Activated CD4-positive, alpha-beta T cell treated with anti-CD3 and anti-CD28 coated beads, Interleukin-2, amount 50 U/mL, for 16 hours (primary cell): ENCODE data around the gene CUL4A.
"Not testable (repeated sequence)": the region's sequence is repeated elsewhere in the genome, so short reads cannot be mapped to it uniquely, and the experiment has no call there.

Source experiments
- DNase-seq: peaks from one replicate; pipeline ENCODE4 v3.0.0-alpha.2; 2020

CUL4A gene

DNA sequence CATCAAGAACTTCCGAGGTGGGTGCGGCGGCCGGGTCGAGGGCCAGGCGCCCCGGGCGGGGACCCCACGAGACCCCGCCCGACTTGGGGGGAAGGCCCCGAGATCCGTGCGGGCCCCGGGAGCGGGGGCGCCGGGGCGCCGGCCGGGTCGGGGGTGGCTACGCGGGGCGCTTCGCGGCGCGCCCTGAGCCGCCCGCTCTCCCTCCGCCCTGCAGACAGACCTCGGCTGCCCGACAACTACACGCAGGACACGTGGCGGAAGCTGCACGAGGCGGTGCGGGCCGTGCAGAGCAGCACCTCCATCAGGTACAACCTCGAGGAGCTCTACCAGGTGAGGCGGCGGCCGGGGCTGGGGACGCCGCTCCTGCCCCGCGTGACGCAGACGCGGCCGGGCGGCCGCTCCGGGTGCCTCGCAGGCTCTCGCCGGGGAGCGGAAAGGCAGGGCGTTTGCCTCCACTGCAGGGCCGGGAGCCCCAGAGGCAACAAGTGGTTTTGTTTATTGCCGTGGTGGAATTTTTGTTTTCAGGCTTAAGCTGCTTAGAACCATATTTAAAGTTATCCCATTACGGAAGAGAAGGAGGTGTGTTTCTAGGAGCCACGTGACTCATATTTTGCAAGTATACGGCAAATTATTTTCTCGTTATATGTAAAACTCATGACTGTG is 477 bp downstream of the CUL4A start:
- DNase-seq: peak; percentile 75

DNA sequence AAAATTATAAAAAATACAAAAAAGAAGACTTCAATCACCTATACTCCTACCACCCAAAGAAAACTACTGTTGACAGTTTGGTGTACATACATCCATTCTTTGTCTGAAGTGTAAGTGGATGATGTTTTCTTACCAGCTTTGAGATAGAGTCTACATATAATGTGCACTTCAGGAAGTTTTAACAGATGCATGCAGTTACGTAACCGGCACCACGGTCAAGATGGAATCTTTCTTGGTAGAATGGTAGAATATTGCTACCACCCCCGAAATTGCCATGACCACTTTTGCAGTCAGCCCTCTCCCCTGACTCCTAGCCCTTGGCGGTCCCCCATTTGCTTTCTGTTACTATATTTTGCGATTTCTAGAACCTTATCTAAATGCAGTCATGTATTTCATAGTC is 1.4 kb downstream of the CUL4A start:
- no peak for DNase-seq

DNA sequence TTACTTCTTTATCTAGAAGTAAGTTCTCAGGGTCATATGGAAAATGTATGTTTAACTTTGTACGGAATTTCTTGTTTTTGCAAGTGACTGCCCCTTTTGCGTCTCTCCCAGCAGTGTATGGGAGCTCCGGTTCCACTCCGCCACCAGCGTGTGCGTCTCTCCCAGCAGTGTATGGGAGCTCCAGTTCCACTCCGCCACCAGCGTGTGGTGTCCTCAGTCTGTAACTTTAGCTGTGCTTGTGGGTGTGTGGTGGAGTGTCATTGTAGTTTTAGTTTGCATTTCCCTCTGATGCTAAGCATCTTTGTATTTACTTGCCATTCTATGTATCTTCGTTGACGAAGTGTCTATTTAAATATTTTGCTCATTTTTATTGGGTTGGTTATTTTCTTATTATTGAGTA is 2.4 kb downstream of the CUL4A start:
- DNase-seq: no peak

DNA sequence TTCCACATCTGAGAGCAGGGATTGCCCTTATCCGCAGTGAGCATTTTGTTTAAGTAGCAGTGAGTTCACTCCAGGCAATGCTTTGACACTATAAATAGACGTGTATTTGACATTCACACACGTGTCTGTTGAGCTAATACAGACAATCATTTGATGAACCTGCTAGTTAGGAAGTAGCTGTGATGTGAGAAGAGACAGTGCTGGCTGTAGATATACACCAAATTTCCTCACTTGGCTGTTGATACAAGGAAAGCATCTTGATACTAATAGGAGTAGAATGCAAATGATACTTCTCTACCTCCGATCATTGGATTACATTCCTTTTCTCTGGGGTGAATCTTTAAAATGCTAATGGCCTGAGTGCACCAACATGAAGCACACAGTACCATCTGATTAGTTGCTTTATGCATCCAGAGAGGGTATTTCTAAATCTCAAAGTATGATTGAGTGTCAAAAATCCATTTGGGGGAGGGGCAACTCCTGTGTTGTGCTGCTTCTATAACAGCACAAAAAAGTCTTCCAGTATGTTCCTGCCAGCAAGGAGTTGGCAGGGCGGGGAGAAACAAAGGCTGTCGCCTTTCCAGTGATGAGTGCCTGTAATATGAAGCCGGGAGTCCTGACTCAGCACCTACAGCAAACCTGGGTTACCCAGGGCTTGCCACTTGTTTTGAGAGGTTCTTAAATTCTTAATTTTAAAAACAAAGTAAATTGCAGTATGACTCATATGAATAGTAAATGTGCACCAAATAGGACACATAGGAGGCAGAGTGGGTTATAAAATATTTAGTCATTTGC is 7.0 kb downstream of the CUL4A start:
- DNase-seq: peak; percentile 25

DNA sequence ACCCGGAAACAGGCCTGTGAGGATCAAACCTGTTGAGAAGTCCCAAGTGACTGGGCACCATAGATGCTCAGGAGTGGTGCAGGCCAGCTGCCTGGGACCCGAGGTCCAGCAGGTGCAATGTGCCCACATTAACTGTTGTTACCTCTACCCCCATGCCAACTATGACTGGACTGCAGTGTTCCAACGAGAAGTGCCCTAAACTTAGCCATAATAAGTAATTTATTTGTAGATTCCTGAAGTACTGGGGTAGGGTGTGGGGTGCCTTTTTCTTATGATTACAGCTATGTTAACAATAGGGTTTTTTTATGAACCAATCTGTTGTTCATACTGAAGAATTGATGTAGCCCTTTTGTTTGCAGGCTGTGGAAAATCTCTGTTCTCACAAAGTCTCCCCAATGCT is 9.2 kb downstream of the CUL4A start:
- no peak for DNase-seq

DNA sequence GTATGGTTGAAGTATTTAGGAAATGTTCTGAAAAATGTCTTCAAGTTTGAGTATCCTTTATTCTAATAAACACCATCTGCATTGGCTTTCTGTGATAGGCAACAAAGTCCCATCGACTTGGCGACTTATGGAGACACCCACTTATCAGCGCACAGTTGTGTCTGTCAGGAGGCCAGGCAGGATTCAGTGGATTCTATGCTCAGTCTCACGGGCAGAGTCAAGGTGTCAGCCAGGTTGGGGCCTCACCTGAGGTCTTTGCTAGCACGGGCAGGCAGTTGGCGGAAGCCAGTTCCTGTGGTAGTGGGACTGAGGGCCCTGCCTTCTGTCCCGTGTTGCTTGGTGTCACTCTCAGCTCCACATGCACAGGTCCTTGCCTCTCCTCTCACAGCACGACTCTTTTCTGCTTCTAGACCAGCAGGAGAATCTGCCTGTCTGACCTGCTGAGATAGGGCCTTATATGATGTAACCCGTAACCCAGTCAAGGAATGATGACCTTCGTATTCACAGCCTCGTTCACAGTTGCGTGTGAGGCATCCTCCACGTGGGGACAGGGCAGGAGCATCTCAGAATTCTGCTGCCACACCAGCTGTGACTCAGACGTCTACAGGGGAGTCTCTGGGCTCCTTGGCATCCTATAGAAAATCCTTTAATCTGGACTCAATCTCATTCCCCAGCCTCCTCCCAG is 10.0 kb downstream of the CUL4A start:
- DNase-seq: no peak

DNA sequence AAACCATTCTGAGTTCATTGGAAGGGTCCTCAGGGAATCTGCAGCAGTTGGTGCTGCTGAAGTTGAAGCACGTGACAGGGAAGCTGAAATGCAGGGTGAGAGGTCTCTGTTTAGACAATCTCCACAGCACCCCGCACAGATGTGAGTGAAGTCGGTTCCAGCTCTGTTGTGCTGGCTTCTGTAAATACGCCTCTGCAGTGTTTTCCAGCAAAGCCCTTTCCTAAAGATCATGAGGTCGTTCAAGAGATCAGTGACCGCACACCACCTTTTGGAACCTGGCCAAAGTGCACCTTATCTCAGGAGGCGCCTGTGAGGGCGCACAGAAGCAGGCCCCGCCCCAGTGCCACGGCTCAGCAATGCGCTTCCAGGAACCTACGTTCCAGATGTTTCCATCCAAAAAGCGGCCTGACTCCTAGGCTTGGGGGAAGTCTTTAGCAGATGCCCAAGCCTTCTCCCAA is 10.8 kb downstream of the CUL4A start:
- DNase-seq: no peak

DNA sequence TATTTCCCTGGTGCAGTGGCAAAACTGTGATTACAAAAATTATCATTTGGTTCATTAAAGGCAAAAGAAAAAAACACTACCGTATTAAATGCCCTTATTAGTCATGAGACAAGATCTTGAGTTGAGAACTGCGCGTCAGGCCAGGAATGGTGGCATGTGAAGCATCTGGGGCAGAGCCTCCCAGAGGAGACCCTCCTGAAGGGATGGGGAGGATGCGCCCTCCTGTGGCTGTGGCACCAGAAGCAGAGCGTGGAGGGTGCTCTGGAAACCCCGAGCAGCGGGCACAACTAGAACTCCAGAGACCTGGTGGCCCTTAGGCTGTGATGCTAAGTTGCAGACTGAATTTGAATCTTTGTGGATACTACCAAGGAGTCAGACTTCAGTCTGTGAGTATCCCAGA is 11.5 kb downstream of the CUL4A start:
- no peak for DNase-seq

DNA sequence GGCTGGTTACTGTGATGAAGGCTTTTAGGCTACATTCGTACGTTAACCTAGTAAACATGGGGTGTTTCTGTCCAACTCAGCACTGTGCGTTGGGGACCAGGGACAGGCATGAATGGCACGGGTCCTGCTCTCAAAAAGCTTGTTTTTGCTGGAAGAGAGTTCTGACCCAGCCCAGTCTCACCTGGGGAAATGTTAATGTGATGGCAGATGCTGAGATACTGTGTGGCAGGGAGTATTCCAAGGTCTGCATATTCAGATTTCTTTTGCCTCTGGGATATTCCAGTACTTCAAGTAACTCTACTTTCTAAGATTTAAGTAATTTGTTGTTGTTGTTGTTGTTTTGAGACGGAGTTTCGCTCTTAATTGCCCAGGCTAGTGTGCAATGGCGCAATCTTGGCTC is 13.7 kb downstream of the CUL4A start:
- DNase-seq: no peak

DNA sequence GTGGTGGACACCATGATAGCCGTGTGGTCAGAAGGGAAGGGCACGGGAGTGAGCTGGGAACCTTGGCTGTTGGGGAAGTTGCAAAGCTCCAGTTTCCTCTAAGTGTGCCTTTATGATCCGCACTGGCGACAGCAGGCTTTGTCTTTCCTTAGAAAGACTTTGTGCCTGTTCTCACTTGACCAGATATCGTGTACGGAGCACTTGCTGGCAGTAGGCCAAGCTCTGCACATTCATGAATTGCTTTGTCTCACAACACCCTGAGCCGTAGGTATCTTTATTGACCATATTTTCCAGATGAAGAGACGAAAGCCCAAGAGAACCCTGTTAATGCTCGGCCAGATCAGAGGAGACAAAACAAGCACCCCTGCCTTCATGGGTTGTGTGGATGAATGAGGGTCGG is 15.1 kb downstream of the CUL4A start:
- no peak for DNase-seq

DNA sequence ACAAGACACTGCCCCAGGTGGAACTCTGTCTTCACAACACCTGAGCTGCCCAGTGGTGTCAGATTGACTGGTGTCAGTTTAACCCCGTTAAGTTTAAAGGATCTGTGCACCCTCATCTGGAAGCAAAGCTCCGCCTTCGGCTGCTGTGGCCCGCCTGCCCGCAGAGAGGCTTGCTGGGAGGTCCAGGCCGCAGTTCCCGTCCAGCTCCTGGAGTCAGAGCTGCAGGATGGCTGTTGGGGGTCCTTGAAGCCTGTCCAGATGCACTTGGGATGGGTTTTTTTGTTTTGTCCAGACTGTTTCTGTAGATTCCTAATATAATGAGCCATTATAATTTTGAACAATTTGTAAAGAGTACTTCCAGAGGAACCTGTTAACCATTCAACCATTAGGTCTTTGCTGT is 16.1 kb downstream of the CUL4A start:
- DNase-seq: no peak

DNA sequence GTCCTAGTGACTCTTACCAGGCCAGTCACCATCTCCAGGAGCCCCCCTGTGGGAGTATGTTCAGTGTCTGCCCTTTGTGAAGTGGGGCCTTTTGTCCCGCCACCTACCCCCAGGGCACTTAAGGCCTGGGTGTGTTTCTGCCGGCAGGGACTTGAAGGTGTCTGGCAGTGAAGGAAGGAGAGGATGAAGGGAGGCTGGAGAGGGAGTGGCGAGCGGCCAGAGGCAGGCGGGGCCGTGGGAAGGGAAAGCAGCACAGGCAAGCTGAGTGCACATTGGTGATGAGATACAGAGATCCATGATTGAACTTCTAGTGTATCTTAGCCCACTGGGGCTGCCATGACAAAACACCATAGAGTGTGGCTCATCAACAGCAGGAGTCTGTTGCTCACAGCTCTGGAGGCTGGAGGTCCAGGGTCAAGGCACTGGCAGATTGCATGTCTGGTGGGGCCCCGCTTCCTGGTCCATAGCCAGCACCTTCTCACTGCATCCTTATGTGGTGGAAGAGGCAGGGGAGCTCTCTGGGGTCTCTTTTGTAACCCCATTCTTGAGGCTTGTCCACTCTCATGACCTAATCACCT is 17.5 kb downstream of the CUL4A start:
- DNase-seq: no peak

DNA sequence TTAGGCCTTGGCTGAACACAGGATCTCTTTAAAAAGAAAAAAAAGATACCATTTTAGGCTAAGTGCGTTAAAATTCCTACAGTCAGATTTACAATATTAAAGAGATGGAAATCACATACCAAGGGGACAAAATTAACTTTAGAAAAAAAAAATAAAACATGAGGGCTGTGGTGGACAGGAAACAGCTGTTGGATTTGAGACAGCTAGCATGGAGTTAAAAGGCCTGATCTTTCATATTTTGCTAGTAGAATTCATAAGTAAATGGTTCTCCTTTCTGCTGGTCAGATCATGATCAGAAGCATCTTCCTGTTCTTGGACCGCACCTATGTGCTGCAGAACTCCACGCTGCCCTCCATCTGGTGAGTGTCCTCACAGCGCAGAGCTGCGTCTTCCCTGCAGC is 19.7 kb downstream of the CUL4A start:
- no peak for DNase-seq

DNA sequence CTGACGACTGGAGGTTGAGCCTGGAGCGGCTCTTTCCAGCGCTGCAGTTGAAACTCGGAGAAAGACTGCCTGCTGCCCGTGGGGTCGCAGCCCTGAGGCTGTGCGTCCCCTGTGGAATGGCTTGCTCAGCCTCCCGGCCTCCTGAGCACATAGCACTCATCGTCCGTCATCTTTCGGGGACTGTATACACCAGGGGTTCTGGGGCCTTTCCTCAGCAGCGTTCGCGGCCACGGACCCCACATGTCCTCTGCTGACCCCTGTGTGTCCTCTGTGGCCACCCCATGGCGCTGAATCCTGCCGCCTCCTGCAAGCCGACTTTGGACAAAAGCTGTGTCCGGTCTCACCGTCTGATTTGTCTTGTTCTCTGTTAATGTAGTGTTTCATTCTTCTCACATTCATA is 20.4 kb downstream of the CUL4A start:
- no peak for DNase-seq

DNA sequence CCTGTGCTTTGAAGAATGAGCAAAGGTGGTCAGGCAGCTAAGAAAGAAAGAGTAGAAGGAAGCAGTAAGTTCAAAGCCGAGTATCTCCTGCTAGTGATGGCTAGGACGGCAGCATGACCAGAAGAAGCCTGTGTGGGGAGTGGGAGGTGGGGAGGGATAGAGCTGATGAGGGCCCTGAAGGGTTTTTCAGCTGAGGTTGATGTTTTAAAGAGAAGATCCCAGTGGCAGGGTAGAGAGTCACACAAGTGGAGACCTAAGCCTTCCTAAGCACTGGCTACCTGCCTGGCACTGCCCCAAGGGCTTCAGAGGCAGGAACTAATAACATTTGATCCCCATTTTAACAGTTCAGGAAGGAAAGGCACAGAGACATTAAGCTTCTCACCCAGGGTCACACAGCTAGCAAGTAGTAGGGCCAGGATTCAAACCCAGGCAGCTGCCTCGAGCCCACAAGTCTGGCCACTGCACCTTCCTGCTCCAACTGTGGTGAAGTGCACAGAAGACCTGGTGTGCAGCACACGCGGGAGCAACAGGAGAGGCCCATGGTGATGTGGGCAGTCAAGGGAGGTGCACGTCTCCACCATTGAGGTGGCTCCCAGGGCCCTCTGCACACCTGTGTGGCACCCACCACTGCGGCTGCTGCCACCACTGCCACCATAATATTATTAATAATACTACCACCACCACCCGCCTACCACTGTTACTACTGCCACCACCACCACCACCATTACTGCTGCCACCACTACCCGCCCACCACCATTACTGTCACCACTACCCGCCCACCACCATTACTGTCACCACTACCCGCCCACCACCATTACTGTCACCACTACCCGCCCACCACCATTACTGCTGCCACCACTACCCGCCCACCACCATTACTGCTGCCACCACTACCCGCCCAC is 22.1 kb downstream of the CUL4A start:
- DNase-seq: no peak

DNA sequence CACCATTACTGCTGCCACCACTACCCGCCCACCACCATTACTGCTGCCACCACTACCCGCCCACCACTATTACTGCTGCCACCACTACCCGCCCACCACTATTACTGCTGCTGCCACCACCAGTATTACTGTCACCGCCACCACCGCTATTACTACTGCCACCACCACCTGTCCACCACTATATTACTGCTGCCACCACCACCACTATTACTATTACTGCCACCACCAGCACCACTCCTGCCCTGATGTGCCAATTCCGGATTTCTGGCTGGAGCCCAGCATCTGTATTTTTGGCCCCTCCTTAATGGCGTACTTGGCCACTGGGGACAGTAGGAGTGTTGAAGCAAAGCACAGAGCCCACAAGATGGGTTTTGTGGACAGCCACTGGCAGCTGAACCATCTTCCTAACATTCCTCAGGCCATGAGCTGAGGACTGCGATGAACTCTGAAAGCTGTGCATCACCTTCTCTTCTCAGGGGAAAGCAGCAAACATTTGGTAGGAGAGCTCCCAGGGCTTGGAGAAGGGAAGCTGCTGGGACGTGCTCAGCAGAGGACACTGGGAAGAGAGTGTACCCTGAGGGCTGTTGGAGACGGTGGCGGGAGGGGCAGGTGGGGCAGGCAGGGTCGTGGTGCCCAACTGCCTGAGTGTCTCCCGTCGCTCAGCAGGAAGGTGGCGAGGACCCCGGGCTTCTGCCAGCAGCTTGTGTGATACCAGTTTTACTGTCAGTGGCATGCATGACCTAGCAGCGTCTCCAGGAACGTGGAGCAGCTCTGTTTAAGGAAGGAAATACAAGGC is 23.0 kb downstream of the CUL4A start:
- no peak for DNase-seq

DNA sequence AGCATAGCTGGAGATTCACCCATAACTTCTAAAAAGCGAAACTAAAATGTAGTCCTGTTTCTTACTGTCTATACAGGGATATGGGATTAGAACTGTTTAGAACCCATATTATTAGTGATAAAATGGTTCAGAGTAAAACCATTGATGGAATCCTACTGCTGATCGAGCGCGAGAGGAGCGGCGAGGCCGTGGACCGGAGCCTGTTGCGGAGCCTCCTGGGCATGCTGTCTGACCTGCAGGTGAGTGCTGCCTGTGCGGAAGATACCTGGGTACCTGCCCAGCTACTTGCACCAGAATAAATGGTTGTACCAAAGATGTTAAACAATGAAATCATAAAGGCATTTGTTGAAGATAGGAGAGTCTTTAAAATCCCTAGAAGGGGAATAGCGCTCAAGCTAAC is 23.7 kb downstream of the CUL4A start:
- DNase-seq: no peak

DNA sequence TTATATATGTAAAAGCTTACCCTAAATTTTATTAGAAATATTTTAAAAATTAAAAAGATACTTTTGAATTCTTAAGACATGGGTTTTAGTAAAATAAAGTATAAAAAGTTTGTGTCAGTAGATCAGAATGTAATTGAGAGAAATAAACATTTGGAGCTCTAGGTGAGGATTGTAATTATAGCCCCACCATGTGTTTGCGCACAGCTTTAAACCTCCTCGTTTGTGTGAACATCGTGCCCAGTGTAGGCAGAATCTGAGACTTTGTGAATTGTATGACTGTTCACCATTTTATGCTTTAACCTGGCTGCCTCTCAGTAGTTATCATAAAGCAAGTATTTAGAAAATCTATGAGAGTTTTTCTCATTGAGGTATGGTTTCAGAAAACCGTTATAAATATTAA is 29.1 kb downstream of the CUL4A start:
- DNase-seq: no peak

DNA sequence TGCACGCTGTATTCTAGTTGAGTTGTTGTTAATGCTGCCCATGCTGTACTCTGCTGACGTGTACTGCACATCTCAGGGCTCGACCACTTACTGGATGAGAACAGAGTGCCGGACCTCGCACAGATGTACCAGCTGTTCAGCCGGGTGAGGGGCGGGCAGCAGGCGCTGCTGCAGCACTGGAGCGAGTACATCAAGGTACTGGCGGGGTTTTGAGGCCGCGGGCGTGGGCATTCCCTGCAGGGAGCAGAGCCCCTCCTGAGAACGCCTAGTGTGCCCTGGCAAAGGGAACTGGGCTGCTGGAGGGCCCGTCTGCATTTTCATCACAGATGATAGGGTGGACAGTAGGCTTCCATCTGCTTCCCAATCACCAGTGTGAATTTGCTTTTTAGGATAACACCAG is 29.9 kb downstream of the CUL4A start:
- DNase-seq: no peak

DNA sequence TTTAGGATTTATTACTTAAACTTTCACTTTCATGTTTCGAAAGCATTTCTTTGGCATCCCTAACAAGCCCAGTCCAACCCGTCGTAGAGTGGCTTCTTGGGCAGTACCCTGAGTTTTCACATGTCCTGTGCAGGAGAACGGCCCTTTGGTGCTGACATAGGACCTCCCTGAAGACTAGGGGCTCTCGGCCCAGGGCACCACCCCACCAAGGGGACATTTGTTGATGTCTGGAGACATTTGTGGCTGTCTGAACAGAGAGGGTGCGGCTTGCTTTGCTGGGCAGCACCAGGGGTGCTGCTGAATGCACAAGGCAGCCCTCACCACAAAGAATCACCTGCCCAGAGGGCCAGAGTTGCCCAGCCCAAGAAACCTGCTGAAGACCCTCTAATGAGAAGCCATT is 30.6 kb downstream of the CUL4A start:
- no peak for DNase-seq

DNA sequence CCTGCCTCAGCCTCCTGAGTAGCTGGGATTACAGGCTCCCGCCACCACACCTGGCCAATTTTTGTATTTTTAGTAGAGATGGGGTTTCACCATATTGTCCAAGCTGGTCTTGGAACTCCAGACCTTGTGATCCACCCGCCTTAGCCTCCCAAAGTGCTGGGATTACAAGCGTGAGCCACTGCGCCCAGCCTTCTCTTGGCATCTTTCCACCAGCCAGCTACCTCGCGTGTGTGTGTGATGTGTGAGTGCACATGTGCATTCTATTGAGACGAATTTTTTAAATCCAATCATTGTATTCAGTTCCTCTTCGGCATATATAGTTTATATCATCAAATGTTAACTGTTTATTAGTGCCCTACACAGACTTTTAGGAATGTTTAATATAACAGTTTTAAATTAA is 32.2 kb downstream of the CUL4A start:
- DNase-seq: not testable (repeated sequence)

DNA sequence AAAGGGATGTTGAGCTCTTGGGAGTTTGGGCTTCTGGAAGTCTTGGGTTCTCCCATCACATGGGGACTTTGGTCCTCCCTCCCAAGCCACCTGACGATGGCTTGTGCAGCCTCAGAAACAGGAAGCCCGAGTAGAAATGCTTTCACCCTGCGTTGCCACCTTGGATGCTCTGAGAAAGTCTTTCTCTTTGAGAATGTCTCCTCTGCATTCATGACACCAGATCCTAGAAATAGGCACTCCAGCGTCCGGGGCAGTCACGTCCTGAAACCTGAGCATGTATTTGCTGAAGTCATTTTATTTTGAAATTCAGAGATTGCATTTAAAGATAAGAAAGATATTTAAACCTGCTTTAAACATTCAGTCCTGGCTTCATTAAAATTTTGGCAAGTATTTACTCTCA is 34.4 kb downstream of the CUL4A start:
- DNase-seq: no peak
